GM10266 (cell line): ENCODE results near the gene GNAT1.
"Not testable (repeated sequence)": the region's sequence is repeated elsewhere in the genome, so short reads cannot be mapped to it uniquely, and the experiment has no call there.

Source experiments
- DNase-seq: peaks from one replicate; pipeline ENCODE4 v3.0.0; 2012; ENCODE audit errors: extremely low spot score
- TF ChIP-seq, protein P1 (sequence below): IDR thresholded peaks from 2 replicates; pipeline ENCODE4 v1.5.1; 2012; ENCODE audit warnings: mild to moderate bottlenecking, low read depth; ENCODE audit not compliant: control insufficient read depth, insufficient read depth; ENCODE audit errors: missing control alignments

The GNAT1 gene

GRCh38 chr3:50210176-50210509 is 18.7 kb downstream of the GNAT1 start:
- DNase-seq = no peak
- TF ChIP-seq, protein P1, sequence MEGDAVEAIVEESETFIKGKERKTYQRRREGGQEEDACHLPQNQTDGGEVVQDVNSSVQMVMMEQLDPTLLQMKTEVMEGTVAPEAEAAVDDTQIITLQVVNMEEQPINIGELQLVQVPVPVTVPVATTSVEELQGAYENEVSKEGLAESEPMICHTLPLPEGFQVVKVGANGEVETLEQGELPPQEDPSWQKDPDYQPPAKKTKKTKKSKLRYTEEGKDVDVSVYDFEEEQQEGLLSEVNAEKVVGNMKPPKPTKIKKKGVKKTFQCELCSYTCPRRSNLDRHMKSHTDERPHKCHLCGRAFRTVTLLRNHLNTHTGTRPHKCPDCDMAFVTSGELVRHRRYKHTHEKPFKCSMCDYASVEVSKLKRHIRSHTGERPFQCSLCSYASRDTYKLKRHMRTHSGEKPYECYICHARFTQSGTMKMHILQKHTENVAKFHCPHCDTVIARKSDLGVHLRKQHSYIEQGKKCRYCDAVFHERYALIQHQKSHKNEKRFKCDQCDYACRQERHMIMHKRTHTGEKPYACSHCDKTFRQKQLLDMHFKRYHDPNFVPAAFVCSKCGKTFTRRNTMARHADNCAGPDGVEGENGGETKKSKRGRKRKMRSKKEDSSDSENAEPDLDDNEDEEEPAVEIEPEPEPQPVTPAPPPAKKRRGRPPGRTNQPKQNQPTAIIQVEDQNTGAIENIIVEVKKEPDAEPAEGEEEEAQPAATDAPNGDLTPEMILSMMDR = no peak

GRCh38 chr3:50210510-50211367 is 19.3 kb downstream of the GNAT1 start:
- TF ChIP-seq, protein P1 = no peak
- DNase-seq = no peak

DNA sequence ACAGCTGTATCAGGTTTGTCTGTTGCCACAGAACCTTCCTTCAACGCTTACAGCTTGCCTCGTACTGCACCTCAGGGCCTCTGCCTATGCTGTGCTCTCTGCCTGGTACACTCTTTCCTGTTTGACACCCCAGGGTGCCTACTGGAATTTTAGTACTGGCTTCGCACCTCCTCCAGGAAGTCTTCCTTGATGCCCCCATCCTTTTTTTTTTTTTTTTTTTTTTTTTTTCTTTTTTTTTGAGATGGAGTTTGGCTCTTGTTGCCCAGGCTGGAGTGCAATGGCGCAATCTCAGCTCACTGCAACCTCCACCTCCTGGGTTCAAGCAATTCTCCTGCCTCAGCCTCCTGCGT is 19.9 kb downstream of the GNAT1 start:
- not testable (repeated sequence) for DNase-seq

DNA sequence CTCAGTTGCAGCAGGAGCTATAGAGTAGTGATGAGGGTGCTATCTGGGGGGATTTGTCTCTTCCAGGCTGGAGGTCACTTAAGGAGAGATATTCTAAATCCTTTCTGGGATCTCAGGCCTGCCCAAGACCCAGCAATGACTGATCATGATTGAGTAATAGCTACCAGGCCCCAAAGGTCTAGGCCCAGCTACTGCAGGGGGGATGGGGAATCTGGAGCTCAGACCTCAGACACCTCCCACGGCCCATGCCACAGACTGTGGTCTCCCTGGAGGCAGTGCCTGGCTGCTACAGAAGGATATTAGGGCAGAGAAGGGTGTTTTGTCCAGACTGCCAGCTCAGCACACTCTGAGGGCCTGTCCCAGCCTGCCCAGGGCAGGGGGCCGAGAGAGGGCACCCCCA is 20.5 kb downstream of the GNAT1 start:
- no peak for DNase-seq
- TF ChIP-seq, protein P1 = no peak

GRCh38 chr3:50212502-50212901 is 21.1 kb downstream of the GNAT1 start:
- TF ChIP-seq, protein P1 = peak; percentile 13
- DNase-seq = no peak

GRCh38 chr3:50212971-50213370 is 21.6 kb downstream of the GNAT1 start:
- no peak for DNase-seq
- TF ChIP-seq, protein P1 = no peak

GRCh38 chr3:50213373-50213772 is 22.0 kb downstream of the GNAT1 start:
- TF ChIP-seq, protein P1 = no peak

DNA sequence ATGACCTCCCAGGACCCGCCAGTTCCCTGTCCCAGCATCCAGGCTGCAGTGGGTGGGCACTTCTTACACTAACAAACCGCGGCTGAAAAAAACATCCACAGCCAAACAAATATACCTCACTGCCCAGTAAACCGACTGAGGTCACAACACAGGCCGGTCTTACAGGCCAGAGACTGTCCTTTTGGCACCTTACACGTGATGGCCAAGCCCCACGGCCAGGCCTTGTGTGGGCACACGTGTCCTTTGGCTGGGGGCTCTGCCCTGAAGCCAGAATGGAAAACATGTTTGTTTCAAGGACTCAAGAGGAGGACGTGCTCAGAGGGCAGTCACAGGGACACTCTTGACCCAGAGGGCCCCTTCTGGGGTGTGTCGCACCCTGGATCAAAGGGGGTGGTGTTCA is 23.4 kb downstream of the GNAT1 start:
- TF ChIP-seq, protein P1 = no peak
- DNase-seq = no peak

More at GRCh38 chr3:50213373-50213772, 22.0 kb downstream of the GNAT1 start:
- no peak for DNase-seq
